K562 (cell line): ENCODE results near the gene CERS1. TPM values are rescaled to one million over a fixed set of nuclear protein-coding genes. Genes with fewer than 3 reads are reported as not detected.

Source experiments
- ATAC-seq: fragments of 200-7000 bp; cut with Tn5 transposase; 3 replicates; pipeline ENCODE4 v1.9.1; 2020; ENCODE audit warnings: moderate library complexity
- BruUV-seq: library from RNA; stranded (reverse); fragments of 400-500 nt; replicated peaks from 2 replicates; lab custom pipeline; 2021; lab: Mats Ljungman, UMichigan
- CTCF ChIA-PET: fragments of 300-600 bp; formaldehyde crosslinking; extraction: SDS; loops from one replicate; lab custom pipeline; 2021; ENCODE audit warnings: low intra/inter-chr PET ratio; lab: Yijun Ruan, JAX
- POLR2A ChIA-PET: fragments of 300-600, 350-650 bp; sonication (Branson Sonifier 250); formaldehyde crosslinking; extraction: SDS; loops from one replicate; lab custom pipeline; 2021; ENCODE audit warnings: antibody characterized with exemption, inconsistent platforms; lab: Yijun Ruan, JAX
- DNase-seq, 4 experiments: peaks; one replicate each; pipeline versions ENCODE4 v3.0.0 to v3.0.0-alpha.2; 2011 to 2018; ENCODE audit warnings: low spot score in 3 of 4, mixed read lengths in 3 of 4; ENCODE audit errors: extremely low read depth in 1 of 4
- FAIRE-seq: peaks from 2 replicates; lab custom pipeline; 2011; peaks lifted over from hg19 to GRCh38; lab: Jason Lieb, UNC
- H2AFZ ChIP-seq: 2 replicates; pipeline ENCODE4 v1.6.0; 2011; ENCODE audit warnings: low read depth, low read length, control low read depth, inconsistent platforms
- H3K27ac ChIP-seq: fragments of 200-600 bp; 3 replicates; pipeline ENCODE4 v1.8.0; 2011; ENCODE audit warnings: low read depth, mild to moderate bottlenecking, control low read depth, inconsistent platforms, low read length, moderate library complexity, mixed read lengths; ENCODE audit errors: extremely low read depth
- H3K27me3 ChIP-seq, 2 experiments: fragments of 300-600 bp in 1 of 2; 2 replicates in 1 of 2; 3 replicates in 1 of 2; pipeline versions ENCODE4 v1.6.0 to v1.8.0; 2011; ENCODE audit warnings: inconsistent platforms in 2 of 2, low read length in 2 of 2, mild to moderate bottlenecking in 1 of 2, mixed read lengths in 1 of 2, moderate library complexity in 1 of 2; ENCODE audit not compliant: control insufficient read depth in 2 of 2, insufficient read depth in 2 of 2
- H3K36me3 ChIP-seq: fragments of 300-600 bp; 3 replicates; pipeline ENCODE4 v1.8.0; 2011; ENCODE audit warnings: mild to moderate bottlenecking, low read length, inconsistent platforms; ENCODE audit not compliant: control insufficient read depth, insufficient read depth
- H3K4me1 ChIP-seq, 2 experiments: fragments of 200-600 bp in 1 of 2; replicated peaks in 1 of 2; 2 replicates in 1 of 2; 3 replicates in 1 of 2; pipeline versions ENCODE4 v1.5.1 to v1.8.0; 2011; ENCODE audit warnings: inconsistent platforms in 2 of 2, low read length in 2 of 2, mild to moderate bottlenecking in 1 of 2, mixed read lengths in 1 of 2, moderate library complexity in 1 of 2; ENCODE audit not compliant: control insufficient read depth in 2 of 2, insufficient read depth in 2 of 2
- H3K4me2 ChIP-seq: 2 replicates; pipeline ENCODE4 v1.6.1; 2011; ENCODE audit warnings: low read length, control low read depth, inconsistent platforms, mixed read lengths; ENCODE audit not compliant: insufficient read depth
- H3K4me3 ChIP-seq: fragments of 200-600 bp; sonication (generic), shearing (Covaris generic); 2 replicates; pipeline ENCODE4 v1.5.1; 2016; ENCODE audit warnings: control low read depth, inconsistent platforms
- H3K79me2 ChIP-seq: fragments of 200-600 bp; 3 replicates; pipeline ENCODE4 v1.8.0; 2011; ENCODE audit warnings: low read length, inconsistent platforms; ENCODE audit not compliant: control insufficient read depth, insufficient read depth
- H3K9ac ChIP-seq, 2 experiments: 2 replicates each; pipeline versions ENCODE4 v1.6.0 to v1.6.1; 2011; ENCODE audit warnings: low read depth in 2 of 2, low read length in 2 of 2, control low read depth in 1 of 2, inconsistent platforms in 1 of 2, mild to moderate bottlenecking in 1 of 2, mixed read lengths in 1 of 2; ENCODE audit not compliant: insufficient read depth in 1 of 2
- H3K9me1 ChIP-seq: one replicate; pipeline ENCODE4 v1.6.0; 2011; ENCODE audit warnings: inconsistent platforms, mild to moderate bottlenecking, low read length, moderate library complexity; ENCODE audit not compliant: control insufficient read depth, insufficient read depth
- H3K9me3 ChIP-seq: replicated peaks from 2 replicates; pipeline ENCODE4 v1.5.1; 2011; ENCODE audit warnings: low read depth, low read length, inconsistent platforms; ENCODE audit not compliant: control insufficient read depth, insufficient read depth
- H4K20me1 ChIP-seq: replicated peaks from 2 replicates; pipeline ENCODE4 v1.6.1; 2011; ENCODE audit warnings: low read length, inconsistent platforms, mixed read lengths; ENCODE audit not compliant: control insufficient read depth, insufficient read depth
- EGR1 ChIP-seq: fragments of 450-650 bp; conservative IDR thresholded peaks from 2 replicates; pipeline ENCODE4 v1.6.1; 2017; ENCODE audit warnings: mild to moderate bottlenecking
- ERF ChIP-seq: fragments of 450-650 bp; formaldehyde crosslinking; IDR thresholded peaks from 2 replicates; pipeline ENCODE4 v1.4.0; 2020; ENCODE audit warnings: mild to moderate bottlenecking, mixed read lengths
- GATAD2A ChIP-seq: fragments of 450-650 bp; IDR thresholded peaks from 2 replicates; pipeline ENCODE4 v1.6.1; 2017
- HDAC6 ChIP-seq: IDR thresholded peaks from 2 replicates; pipeline ENCODE4 v1.6.1; 2012; ENCODE audit warnings: low read depth, mild to moderate bottlenecking, control low read depth, inconsistent platforms, low read length, moderate library complexity
- HMGN3 ChIP-seq: IDR thresholded peaks from 2 replicates; pipeline ENCODE4 v1.6.1; 2011; ENCODE audit warnings: borderline replicate concordance, low read depth, mild to moderate bottlenecking, mixed read lengths, low read length; ENCODE audit not compliant: insufficient read length; ENCODE audit errors: extremely low read depth
- LCOR ChIP-seq: sonication (generic); formaldehyde crosslinking; IDR thresholded peaks from 2 replicates; pipeline ENCODE4 v1.8.0; 2022; ENCODE audit warnings: mild to moderate bottlenecking, missing genetic modification reagents
- RBM22 ChIP-seq: fragments of 200-400 bp; formaldehyde crosslinking; IDR thresholded peaks from 2 replicates; pipeline ENCODE4 v1.6.1; 2018; ENCODE audit warnings: low read length, low read depth; ENCODE audit not compliant: poor library complexity, severe bottlenecking
- TBL1XR1 ChIP-seq, 2 experiments: IDR thresholded peaks; 2 replicates each; pipeline ENCODE4 v1.6.1; 2012; ENCODE audit warnings: improper control_type of control experiment in 2 of 2, low read length in 2 of 2, mild to moderate bottlenecking in 1 of 2
- TCF7 ChIP-seq: sonication (generic); IDR thresholded peaks from 2 replicates; pipeline ENCODE4 v1.6.1; 2016; ENCODE audit warnings: antibody characterized with exemption, borderline replicate concordance
- ZC3H8 ChIP-seq: fragments of 450-650 bp; IDR thresholded peaks from 2 replicates; pipeline ENCODE4 v1.6.1; 2017
- ZEB2 ChIP-seq: fragments of 450-650 bp; IDR thresholded peaks from 2 replicates; pipeline ENCODE4 v1.6.1; 2016
- WGBS: fragments of 100-300 bp; shearing (Covaris generic); methylation state at CpG from one replicate; pipeline ENCODE4 v1.1.6; 2016; ENCODE audit warnings: low coverage, mixed read lengths; ENCODE audit not compliant: insufficient coverage; ENCODE audit errors: missing lambda C conversion rate; 5-methylcytosine and 5-hydroxymethylcytosine counted together
- in situ Hi-C: fragments of 300-500 bp; cut with MboI; formaldehyde crosslinking; loops from 4 replicates; pipeline ENCODE4 v1.15.0; 2018; ENCODE audit warnings: inconsistent platforms, mixed read lengths
- intact Hi-C: fragments of 100-400 bp; cut with micrococcal nuclease; formaldehyde crosslinking; loops from 2 replicates; pipeline ENCODE4 v1.14.2; 2022
- polyA plus RNA-seq, 8 experiments: library from polyadenylated mRNA; depleted of rRNA in 4 of 8; stranded (reverse) in 5 of 8; unstranded in 3 of 8; fragments of >200 nt; fragmentation: Nextera tagmentation in 2 of 8; fragmentation: Illumina TruSeq in 1 of 8; extraction: Ambion mirVana in 2 of 8; extraction: Trizol in 1 of 8; gene quantifications; 2 replicates each; pipeline versions ENCODE4 v1.2.1 to v1.2.3, GENCODE V29; 2011 to 2014; ENCODE audit warnings: inconsistent platforms in 1 of 8, missing spikeins in 1 of 8
- total RNA-seq, 7 experiments: library from RNA; depleted of rRNA in 6 of 7; stranded (reverse); fragments of >200 nt in 6 of 7; fragmentation: Illumina TruSeq in 2 of 7; extraction: Trizol in 2 of 7; gene quantifications; 2 replicates each; pipeline versions ENCODE4 v1.2.1 to v1.2.3, GENCODE V29; 2011 to 2021; ENCODE audit warnings: low replicate concordance in 1 of 7
- TF ChIP-seq, protein P1 (sequence below), 2 experiments: fragments of 450-650 bp; conservative IDR thresholded peaks; 2 replicates each; pipeline ENCODE4 v1.6.1; 2017; ENCODE audit warnings: mild to moderate bottlenecking in 2 of 2, moderate library complexity in 2 of 2
- TF ChIP-seq, protein P2 (sequence below): fragments of 450-650 bp; IDR thresholded peaks from 2 replicates; pipeline ENCODE4 v1.6.1; 2016; ENCODE audit warnings: missing biosample characterization, missing genetic modification characterization
- TF ChIP-seq, protein P3 (sequence below): IDR thresholded peaks from 2 replicates; pipeline ENCODE4 v1.6.1; 2014; ENCODE audit warnings: antibody characterized with exemption
- TF ChIP-seq, protein P4 (sequence below): fragments of 250-450 bp; sonication (Bioruptor Pico); IDR thresholded peaks from 2 replicates; pipeline ENCODE4 v1.5.0; 2020; ENCODE audit warnings: mild to moderate bottlenecking, borderline replicate concordance
- TF ChIP-seq, protein P5 (sequence below): sonication (generic); formaldehyde crosslinking; IDR thresholded peaks from 2 replicates; pipeline ENCODE4 v1.9.0; 2022; ENCODE audit warnings: mild to moderate bottlenecking, missing genetic modification reagents

The CERS1 gene
- total and polyA plus RNA-seq, 9 of the 15 experiments (the other 6 are each of a cell fraction or from before 2014, with no cell fraction given), result 0.33 to 1.5 (median 0.86) TPM; not detected in 2

DNA sequence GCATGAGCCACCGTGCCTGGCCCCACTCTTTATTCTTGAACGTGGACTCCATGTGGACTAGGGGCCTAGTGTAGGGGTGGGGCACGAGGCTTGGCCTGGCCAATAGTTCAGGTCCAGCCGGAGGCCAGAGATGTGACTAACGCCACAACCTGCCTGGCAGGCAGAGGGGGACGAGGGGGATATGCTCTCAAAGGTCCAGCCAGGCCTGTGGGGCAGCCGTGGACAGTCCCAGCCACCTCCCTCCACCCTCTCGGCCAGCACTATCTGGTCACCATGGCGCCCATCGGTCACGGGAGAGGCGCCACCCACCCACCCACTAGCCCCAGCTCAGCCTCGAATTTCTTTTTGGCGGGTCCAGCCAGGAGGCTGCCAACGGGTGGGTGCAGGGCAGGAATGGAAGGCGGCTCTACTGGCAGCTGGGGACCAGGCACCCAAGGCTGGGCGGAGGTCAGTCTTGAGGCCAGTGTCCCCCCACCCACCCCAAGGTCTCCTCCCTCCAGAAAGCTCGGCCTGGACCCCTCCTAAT, 2.2 kb upstream of the CERS1 start:
- peaks cover 17% of the 10 kb centered on the region for H4K20me1 ChIP-seq
- no peak overlapping the region; the same call in 1 of the 2 replicates for H3K4me2 ChIP-seq
- intact Hi-C loops, result loop anchor here (5.0 kb wide), 1 partner anchor 239 kb away; the partner anchor contains the start of gene TMEM161A
- peaks cover 28% of the 10 kb centered on the region; the same call in 2 of the 3 replicates for H3K36me3 ChIP-seq
- FAIRE-seq (no peak), ATAC-seq (peak; percentile 76), DNase-seq (peak; percentile 62 to 73 (median 72))
- no TSS peak for BruUV-seq
- CTCF ChIA-PET, result no interaction called here
- peaks cover 12 to 66% of the 10 kb centered on the region in 2 experiments for H3K4me1 ChIP-seq
- H3K9me1 ChIP-seq, result peaks cover 3% of the 10 kb centered on the region
- no peaks in the 10 kb centered on the region for H3K9me3 ChIP-seq
- POLR2A ChIA-PET, result interaction anchor here (0.6 to 1.9 kb wide), 8 partner anchors 9 to 311 kb away, joined by 3 to 9 read pairs (median 4); partner anchors contain the start of genes COPE and DDX49
- H3K9ac ChIP-seq, result peak overlapping the region in 1 of 2 experiments; percentile 86; a peak in 2 of 4 replicates
- no peaks in the 10 kb centered on the region for H3K79me2 ChIP-seq
- H3K27ac ChIP-seq, result no peak overlapping the region
- H3K27me3 ChIP-seq, result peaks cover 0 to 5% of the 10 kb centered on the region in 2 experiments; a peak in 1 of 5 replicates
- in situ Hi-C loops, result no loop called here
- H2AFZ ChIP-seq, result no peak overlapping the region
- WGBS, result 19% methylated on average over 17 of the region's 18 CpGs
- no peak overlapping the region for H3K4me3 ChIP-seq
- TF ChIP-seq ZEB2 (no peak), EGR1 (peak; percentile 67), GATAD2A (no peak), LCOR (no peak), TBL1XR1 (IDR thresholded peaks at IDR 0.05; ENCODE audit: low read length in 2 of 2) (no peak), TCF7 (no peak), RBM22 (peak; percentile 78), ZC3H8 (no peak), HMGN3 (peak; percentile 47), HDAC6 (no peak), ERF (CRISPR knock-in tag) (0 out of 2 replicates have a peak, but pooled peaks have one; percentile 25)
- TF ChIP-seq, protein P1, sequence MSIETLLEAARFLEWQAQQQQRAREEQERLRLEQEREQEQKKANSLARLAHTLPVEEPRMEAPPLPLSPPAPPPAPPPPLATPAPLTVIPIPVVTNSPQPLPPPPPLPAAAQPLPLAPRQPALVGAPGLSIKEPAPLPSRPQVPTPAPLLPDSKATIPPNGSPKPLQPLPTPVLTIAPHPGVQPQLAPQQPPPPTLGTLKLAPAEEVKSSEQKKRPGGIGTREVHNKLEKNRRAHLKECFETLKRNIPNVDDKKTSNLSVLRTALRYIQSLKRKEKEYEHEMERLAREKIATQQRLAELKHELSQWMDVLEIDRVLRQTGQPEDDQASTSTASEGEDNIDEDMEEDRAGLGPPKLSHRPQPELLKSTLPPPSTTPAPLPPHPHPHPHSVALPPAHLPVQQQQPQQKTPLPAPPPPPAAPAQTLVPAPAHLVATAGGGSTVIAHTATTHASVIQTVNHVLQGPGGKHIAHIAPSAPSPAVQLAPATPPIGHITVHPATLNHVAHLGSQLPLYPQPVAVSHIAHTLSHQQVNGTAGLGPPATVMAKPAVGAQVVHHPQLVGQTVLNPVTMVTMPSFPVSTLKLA (conservative IDR thresholded peaks at IDR 0.05), result no peak
- TF ChIP-seq, protein P2, sequence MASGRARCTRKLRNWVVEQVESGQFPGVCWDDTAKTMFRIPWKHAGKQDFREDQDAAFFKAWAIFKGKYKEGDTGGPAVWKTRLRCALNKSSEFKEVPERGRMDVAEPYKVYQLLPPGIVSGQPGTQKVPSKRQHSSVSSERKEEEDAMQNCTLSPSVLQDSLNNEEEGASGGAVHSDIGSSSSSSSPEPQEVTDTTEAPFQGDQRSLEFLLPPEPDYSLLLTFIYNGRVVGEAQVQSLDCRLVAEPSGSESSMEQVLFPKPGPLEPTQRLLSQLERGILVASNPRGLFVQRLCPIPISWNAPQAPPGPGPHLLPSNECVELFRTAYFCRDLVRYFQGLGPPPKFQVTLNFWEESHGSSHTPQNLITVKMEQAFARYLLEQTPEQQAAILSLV, result no peak
- TF ChIP-seq, protein P3, sequence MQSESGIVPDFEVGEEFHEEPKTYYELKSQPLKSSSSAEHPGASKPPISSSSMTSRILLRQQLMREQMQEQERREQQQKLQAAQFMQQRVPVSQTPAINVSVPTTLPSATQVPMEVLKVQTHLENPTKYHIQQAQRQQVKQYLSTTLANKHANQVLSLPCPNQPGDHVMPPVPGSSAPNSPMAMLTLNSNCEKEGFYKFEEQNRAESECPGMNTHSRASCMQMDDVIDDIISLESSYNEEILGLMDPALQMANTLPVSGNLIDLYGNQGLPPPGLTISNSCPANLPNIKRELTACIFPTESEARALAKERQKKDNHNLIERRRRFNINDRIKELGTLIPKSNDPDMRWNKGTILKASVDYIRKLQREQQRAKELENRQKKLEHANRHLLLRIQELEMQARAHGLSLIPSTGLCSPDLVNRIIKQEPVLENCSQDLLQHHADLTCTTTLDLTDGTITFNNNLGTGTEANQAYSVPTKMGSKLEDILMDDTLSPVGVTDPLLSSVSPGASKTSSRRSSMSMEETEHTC, result peak; percentile 72; the same call in 1 of the 2 replicates
- TF ChIP-seq, protein P4, sequence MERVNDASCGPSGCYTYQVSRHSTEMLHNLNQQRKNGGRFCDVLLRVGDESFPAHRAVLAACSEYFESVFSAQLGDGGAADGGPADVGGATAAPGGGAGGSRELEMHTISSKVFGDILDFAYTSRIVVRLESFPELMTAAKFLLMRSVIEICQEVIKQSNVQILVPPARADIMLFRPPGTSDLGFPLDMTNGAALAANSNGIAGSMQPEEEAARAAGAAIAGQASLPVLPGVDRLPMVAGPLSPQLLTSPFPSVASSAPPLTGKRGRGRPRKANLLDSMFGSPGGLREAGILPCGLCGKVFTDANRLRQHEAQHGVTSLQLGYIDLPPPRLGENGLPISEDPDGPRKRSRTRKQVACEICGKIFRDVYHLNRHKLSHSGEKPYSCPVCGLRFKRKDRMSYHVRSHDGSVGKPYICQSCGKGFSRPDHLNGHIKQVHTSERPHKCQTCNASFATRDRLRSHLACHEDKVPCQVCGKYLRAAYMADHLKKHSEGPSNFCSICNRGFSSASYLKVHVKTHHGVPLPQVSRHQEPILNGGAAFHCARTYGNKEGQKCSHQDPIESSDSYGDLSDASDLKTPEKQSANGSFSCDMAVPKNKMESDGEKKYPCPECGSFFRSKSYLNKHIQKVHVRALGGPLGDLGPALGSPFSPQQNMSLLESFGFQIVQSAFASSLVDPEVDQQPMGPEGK (CRISPR knock-in tag), result no peak
- TF ChIP-seq, protein P5, sequence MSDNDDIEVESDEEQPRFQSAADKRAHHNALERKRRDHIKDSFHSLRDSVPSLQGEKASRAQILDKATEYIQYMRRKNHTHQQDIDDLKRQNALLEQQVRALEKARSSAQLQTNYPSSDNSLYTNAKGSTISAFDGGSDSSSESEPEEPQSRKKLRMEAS (CRISPR knock-in tag), result peak; percentile 77
